Gastrocnemius medialis (tissue), 4 donors: ENCODE results near the gene KCNIP4. TPM values are rescaled to one million over a fixed set of nuclear protein-coding genes. Genes with fewer than 3 reads are reported as not detected.
A peak's percentile ranks its signal among the peaks of the same experiment; 100 is the strongest.

ENCODE experiments used
- ATAC-seq, 2 donors: fragments of 150-250 bp; one replicate each; pipeline ENCODE4 v1.9.1; 2016
- DNase-seq, 2 donors: peaks; one replicate each; pipeline ENCODE4 v3.0.0-alpha.2; 2019
- H3K27ac ChIP-seq, 4 donors: fragments of 200-600 bp; sonication (generic); 1 replicate in 1 of 4; 2 replicates in 3 of 4; pipeline ENCODE4 v1.5.1; 2016 to 2018; ENCODE audit warnings: mild to moderate bottlenecking in 2 of 4, moderate library complexity in 1 of 4
- H3K27me3 ChIP-seq, 3 donors: fragments of 200-600 bp; sonication (generic) in 2 of 3; 1 replicate in 1 of 3; 2 replicates in 2 of 3; pipeline versions ENCODE4 v1.5.1 to v1.6.0; 2016 to 2019; ENCODE audit warnings: mild to moderate bottlenecking in 1 of 3, moderate library complexity in 1 of 3
- H3K36me3 ChIP-seq, 2 donors: fragments of 200-600 bp; sonication (generic) in 1 of 2; one replicate each; pipeline ENCODE4 v1.5.1; 2017 to 2018
- H3K4me1 ChIP-seq, 2 donors: fragments of 200-600 bp; sonication (generic) in 1 of 2; one replicate each; pipeline ENCODE4 v1.5.1; 2016 to 2017; ENCODE audit warnings: mild to moderate bottlenecking in 2 of 2
- H3K4me3 ChIP-seq, 4 donors: fragments of 200-600 bp; sonication (generic) in 3 of 4; 1 replicate in 1 of 4; 2 replicates in 3 of 4; pipeline ENCODE4 v1.5.1; 2016 to 2019; ENCODE audit warnings: mild to moderate bottlenecking in 2 of 4
- H3K9me3 ChIP-seq, 3 donors: fragments of 200-600 bp; sonication (generic) in 2 of 3; 1 replicate in 1 of 3; 2 replicates in 2 of 3; pipeline ENCODE4 v1.5.1; 2016 to 2019
- POLR2A ChIP-seq, 2 donors: fragments of 450-650 bp; IDR thresholded peaks; one replicate each; pipeline ENCODE4 v1.6.1; 2017; ENCODE audit warnings: antibody characterized with exemption in 2 of 2, mild to moderate bottlenecking in 2 of 2, moderate library complexity in 2 of 2
- in situ Hi-C, 4 donors: fragments of 200-750 bp; cut with MboI; loops; one replicate each; pipeline versions ENCODE4 v1.15.0 to v1.8.0; 2017; ENCODE audit warnings: low sequenced_read_pairs in 4 of 4
- intact Hi-C: fragments of 100-400 bp; cut with DNase I; formaldehyde crosslinking; loops from one replicate; pipeline ENCODE4 v1.15.1; 2023; ENCODE audit warnings: low total_unique reads
- total RNA-seq, 4 donors: library from RNA; depleted of rRNA; stranded (reverse); fragments of >200 nt; gene quantifications; one replicate each; pipeline versions ENCODE4 v1.1.0 to v1.2.3, GENCODE V29; 2016
- TF ChIP-seq, protein P1 (sequence below), 5 experiments: fragments of 450-650 bp in 3 of 5; fragments of 200-600 bp in 2 of 5; sonication (generic) in 2 of 5; IDR thresholded peaks in 4 of 5; conservative IDR thresholded peaks in 1 of 5; 1 replicate in 4 of 5; 2 replicates in 1 of 5; pipeline ENCODE4 v1.5.1; 2016 to 2019; ENCODE audit warnings: antibody characterized with exemption in 5 of 5, mild to moderate bottlenecking in 3 of 5, moderate library complexity in 3 of 5

The KCNIP4 gene
- total RNA-seq, 4 donors from 2014 or later, result not detected

DNA sequence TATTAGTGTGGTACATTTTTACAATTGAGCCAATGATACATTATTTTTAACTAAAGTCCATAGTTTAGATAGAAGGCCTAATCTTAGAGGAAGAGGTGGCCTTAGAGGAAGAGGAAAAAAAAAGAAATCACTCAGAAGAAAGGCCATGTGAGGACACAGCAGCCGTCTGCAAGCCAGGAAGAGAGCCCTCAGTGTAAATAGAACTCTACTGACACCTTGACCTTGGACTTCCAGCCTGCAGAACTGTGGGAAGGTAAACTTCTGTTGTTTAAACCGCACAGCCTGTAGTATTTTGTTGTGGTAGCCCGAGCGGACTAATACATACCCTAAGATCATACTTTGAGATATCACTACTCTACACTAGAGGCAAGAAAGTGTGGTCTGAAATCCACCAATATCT, 5.1 kb upstream of the KCNIP4 start:
- Histone ChIP-seq H3K4me1 (no peaks in the 10 kb centered on the region), H3K27me3 (no peaks in the 10 kb centered on the region), H3K9me3 (no peaks in the 10 kb centered on the region), H3K27ac (no peak overlapping the region), H3K36me3 (no peaks in the 10 kb centered on the region), H3K4me3 (no peak overlapping the region)
- no peak for TF ChIP-seq POLR2A (IDR thresholded peaks at IDR 0.05)
- TF ChIP-seq, protein P1, sequence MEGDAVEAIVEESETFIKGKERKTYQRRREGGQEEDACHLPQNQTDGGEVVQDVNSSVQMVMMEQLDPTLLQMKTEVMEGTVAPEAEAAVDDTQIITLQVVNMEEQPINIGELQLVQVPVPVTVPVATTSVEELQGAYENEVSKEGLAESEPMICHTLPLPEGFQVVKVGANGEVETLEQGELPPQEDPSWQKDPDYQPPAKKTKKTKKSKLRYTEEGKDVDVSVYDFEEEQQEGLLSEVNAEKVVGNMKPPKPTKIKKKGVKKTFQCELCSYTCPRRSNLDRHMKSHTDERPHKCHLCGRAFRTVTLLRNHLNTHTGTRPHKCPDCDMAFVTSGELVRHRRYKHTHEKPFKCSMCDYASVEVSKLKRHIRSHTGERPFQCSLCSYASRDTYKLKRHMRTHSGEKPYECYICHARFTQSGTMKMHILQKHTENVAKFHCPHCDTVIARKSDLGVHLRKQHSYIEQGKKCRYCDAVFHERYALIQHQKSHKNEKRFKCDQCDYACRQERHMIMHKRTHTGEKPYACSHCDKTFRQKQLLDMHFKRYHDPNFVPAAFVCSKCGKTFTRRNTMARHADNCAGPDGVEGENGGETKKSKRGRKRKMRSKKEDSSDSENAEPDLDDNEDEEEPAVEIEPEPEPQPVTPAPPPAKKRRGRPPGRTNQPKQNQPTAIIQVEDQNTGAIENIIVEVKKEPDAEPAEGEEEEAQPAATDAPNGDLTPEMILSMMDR (IDR thresholded peaks at IDR 0.05 in 4 of 5, conservative IDR thresholded peaks at IDR 0.05 in 1 of 5), result no peak
- no peak for DNase-seq
- in situ Hi-C loops, result no loop called here
- no peak for ATAC-seq
- intact Hi-C loops, result no loop called here

DNA sequence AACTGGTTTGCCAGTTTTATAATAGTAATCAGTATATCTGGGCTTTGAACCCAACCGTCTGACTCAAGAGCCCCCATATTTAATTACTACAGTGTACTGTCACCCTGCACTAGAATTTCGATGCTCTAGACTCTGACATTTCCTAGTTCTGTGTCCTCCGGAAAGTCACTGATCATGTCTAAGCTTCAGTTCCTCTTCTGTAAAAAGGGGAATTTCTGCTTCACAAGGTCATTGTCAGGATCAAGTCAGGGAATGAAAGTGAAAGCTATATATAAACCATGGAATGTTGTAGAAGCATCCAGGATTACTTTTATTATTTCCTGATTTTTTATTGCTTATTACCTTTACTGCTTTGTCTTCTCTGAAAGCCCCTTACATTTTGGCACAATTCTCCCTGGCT, 4.0 kb upstream of the KCNIP4 start:
- TF ChIP-seq, protein P1 (IDR thresholded peaks at IDR 0.05 in 4 of 5, conservative IDR thresholded peaks at IDR 0.05 in 1 of 5), result no peak
- no peak for TF ChIP-seq POLR2A (IDR thresholded peaks at IDR 0.05)
- in situ Hi-C loops, result no loop called here
- H3K4me3 ChIP-seq, result no peak overlapping the region
- peaks cover 5 to 9% (median 9%) of the 10 kb centered on the region in 3 donors for H3K27me3 ChIP-seq
- intact Hi-C loops, result no loop called here
- no peaks in the 10 kb centered on the region for H3K9me3 ChIP-seq
- no peak for DNase-seq
- no peak for ATAC-seq
- no peaks in the 10 kb centered on the region for H3K4me1 ChIP-seq
- H3K27ac ChIP-seq, result no peak overlapping the region
- H3K36me3 ChIP-seq, result no peaks in the 10 kb centered on the region

DNA sequence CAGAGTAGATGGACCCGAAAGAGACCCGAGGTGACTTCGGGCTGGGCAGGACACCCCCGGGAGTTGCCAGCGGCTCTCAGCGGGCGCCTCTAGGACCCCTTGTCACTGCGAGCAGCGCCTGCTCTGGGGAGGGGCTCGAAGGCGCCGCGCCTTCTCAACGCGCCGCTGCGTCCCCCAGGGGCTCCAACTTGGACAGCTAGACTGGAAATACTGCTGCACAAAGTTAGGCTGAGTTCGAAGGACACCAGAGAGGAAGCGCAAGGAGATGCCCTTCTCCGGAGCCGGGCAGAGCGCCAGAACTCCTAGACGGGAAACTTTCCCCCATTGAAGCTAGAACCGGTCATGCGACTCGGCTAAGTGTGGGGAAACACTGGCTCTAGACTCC, 493 bp upstream of the KCNIP4 start:
- in situ Hi-C loops (no loop called here), intact Hi-C loops (no loop called here)
- no peak for DNase-seq
- Histone ChIP-seq H3K36me3 (no peaks in the 10 kb centered on the region), H3K27ac (no peak overlapping the region), H3K4me1 (no peaks in the 10 kb centered on the region), H3K9me3 (no peaks in the 10 kb centered on the region), H3K4me3 (peak overlapping the region in 1 of 4 donors; percentile 25), H3K27me3 (peaks cover 15 to 22% (median 18%) of the 10 kb centered on the region in 3 donors)
- no peak for ATAC-seq
- TF ChIP-seq, protein P1 (IDR thresholded peaks at IDR 0.05 in 4 of 5, conservative IDR thresholded peaks at IDR 0.05 in 1 of 5), result no peak
- no peak for TF ChIP-seq POLR2A (IDR thresholded peaks at IDR 0.05)

DNA sequence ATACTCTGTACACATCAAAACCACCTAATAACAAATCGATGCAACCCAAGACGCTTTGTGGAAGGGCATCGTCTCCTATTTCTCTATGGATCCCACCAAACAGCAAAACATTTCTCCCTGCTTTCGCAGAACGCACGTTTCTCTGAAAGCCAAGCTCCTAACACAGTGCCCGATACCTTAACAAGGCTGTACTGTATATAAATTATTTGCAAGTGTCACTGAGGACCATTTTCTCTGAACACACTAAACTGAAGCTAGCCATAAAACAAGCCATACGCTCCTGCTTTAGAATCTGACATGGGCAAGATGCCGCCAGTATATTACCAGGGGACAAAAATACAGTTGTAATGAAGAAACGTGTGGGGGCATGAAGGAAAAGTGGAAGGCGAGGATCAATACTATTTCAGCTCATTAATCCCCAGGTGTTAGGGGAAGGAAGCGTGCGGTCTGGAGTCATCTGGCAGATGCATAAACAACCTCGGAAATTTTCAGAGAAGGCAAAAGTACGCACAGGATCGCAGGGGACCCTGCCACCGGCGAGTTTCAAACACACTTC, 703 bp downstream of the KCNIP4 start:
- Histone ChIP-seq H3K9me3 (no peaks in the 10 kb centered on the region), H3K4me1 (no peaks in the 10 kb centered on the region), H3K4me3 (peak overlapping the region in 1 of 4 donors; percentile 22), H3K27ac (no peak overlapping the region), H3K27me3 (peaks cover 15 to 22% (median 18%) of the 10 kb centered on the region in 3 donors), H3K36me3 (no peaks in the 10 kb centered on the region)
- intact Hi-C loops (no loop called here), in situ Hi-C loops (no loop called here)
- ATAC-seq (no peak), DNase-seq (no peak)
- TF ChIP-seq, protein P1 (IDR thresholded peaks at IDR 0.05 in 4 of 5, conservative IDR thresholded peaks at IDR 0.05 in 1 of 5), result no peak
- no peak for TF ChIP-seq POLR2A (IDR thresholded peaks at IDR 0.05)

DNA sequence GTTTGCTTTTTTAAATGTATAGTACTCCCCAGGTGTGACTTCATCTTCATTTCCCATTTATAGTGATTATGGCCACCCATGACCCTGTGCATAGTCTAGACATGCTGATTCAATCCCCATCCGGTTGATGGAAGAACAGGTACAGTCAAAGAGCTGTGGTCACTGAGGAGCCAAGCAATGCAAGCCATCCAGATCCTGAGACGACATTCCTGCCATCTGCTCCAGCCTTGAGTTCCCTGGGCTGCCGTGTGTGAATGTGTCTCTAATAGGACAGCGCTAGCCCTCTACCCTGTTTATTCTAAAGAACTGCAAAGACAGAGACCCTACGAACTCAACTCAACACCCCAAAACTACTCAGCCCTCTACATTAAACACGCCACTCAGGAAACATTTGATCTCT, 1.7 kb downstream of the KCNIP4 start:
- no peak for TF ChIP-seq POLR2A (IDR thresholded peaks at IDR 0.05)
- TF ChIP-seq, protein P1 (IDR thresholded peaks at IDR 0.05 in 4 of 5, conservative IDR thresholded peaks at IDR 0.05 in 1 of 5), result no peak
- Histone ChIP-seq H3K4me3 (no peak overlapping the region), H3K9me3 (no peaks in the 10 kb centered on the region), H3K27ac (no peak overlapping the region), H3K4me1 (no peaks in the 10 kb centered on the region), H3K27me3 (peaks cover 15 to 22% (median 18%) of the 10 kb centered on the region in 3 donors), H3K36me3 (no peaks in the 10 kb centered on the region)
- ATAC-seq (no peak), DNase-seq (no peak)
- intact Hi-C loops (no loop called here), in situ Hi-C loops (no loop called here)
